ENCODE data around the gene SVOP. TPM values are rescaled to one million over a fixed set of nuclear protein-coding genes. Genes with fewer than 3 reads are reported as not detected.

The SVOP gene
- total RNA-seq, 4 donors from 2014 or later: 0.18 to 1.2 TPM; not detected in 2

DNA sequence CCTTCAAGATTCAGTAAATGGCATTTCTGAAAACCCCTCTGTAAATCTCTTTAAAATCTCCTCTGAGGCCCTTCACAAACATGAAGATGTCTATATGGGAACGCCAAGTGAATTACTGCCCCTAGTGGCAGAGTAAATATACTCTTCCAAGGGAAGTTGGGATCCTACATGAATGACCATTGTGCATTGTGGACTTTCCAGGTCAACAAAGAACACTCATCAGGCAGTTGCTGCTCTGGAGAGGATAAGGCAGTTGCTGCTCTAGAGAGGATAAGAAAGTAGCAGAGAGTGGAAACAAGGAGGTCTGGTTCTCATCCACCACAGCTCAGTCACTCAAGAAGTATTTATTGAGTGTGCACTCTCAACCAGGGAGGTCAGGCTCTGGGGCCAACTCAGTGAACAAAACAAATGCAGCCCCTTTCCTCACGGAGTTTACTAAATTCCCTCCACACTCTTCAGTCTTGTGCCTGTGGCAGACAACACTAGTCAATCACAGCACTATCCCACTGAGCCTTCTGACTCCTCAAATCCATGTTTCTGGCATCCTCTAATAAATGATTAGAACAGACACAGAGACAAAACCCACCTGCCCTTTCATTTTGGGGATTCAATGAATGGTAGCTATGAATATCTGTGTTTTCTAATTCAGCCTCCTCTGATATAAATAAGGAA lies 52.9 kb downstream of the SVOP start:
- Histone ChIP-seq H3K4me1 (no peaks in the 10 kb centered on the region), H3K4me3 (no peak overlapping the region), H3K27ac (no peak overlapping the region), H3K36me3 (no peaks in the 10 kb centered on the region), H3K9me3 (no peaks in the 10 kb centered on the region), H3K27me3 (no peaks in the 10 kb centered on the region)
- DNase-seq: no peak
- TF ChIP-seq, protein P1, sequence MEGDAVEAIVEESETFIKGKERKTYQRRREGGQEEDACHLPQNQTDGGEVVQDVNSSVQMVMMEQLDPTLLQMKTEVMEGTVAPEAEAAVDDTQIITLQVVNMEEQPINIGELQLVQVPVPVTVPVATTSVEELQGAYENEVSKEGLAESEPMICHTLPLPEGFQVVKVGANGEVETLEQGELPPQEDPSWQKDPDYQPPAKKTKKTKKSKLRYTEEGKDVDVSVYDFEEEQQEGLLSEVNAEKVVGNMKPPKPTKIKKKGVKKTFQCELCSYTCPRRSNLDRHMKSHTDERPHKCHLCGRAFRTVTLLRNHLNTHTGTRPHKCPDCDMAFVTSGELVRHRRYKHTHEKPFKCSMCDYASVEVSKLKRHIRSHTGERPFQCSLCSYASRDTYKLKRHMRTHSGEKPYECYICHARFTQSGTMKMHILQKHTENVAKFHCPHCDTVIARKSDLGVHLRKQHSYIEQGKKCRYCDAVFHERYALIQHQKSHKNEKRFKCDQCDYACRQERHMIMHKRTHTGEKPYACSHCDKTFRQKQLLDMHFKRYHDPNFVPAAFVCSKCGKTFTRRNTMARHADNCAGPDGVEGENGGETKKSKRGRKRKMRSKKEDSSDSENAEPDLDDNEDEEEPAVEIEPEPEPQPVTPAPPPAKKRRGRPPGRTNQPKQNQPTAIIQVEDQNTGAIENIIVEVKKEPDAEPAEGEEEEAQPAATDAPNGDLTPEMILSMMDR (IDR thresholded peaks at IDR 0.05): peak in 4 of 6 experiments; percentile 34 to 40 (median 38)
- no peak for TF ChIP-seq POLR2A (IDR thresholded peaks at IDR 0.05)

- no peak overlapping the region for H3K4me3 ChIP-seq
- H3K27me3 ChIP-seq: no peaks in the 10 kb centered on the region
- no peaks in the 10 kb centered on the region for H3K4me1 ChIP-seq
- no peak for DNase-seq
- no peak for TF ChIP-seq POLR2A (IDR thresholded peaks at IDR 0.05)
- TF ChIP-seq, protein P1 (IDR thresholded peaks at IDR 0.05): no peak
- no peak overlapping the region for H3K27ac ChIP-seq
- H3K9me3 ChIP-seq: no peaks in the 10 kb centered on the region
- no peaks in the 10 kb centered on the region for H3K36me3 ChIP-seq
Observed at GRCh38 chr12:108966378-108967151, 54.3 kb downstream of the SVOP start.

- DNase-seq: no peak
- H3K36me3 ChIP-seq: no peaks in the 10 kb centered on the region
- H3K4me1 ChIP-seq: no peaks in the 10 kb centered on the region
- TF ChIP-seq POLR2A (IDR thresholded peaks at IDR 0.05): no peak
- no peak overlapping the region for H3K27ac ChIP-seq
- H3K9me3 ChIP-seq: no peaks in the 10 kb centered on the region
- no peak overlapping the region for H3K4me3 ChIP-seq
- no peaks in the 10 kb centered on the region for H3K27me3 ChIP-seq
Observed at GRCh38 chr12:108965886-108966285, 55.0 kb downstream of the SVOP start.

DNA sequence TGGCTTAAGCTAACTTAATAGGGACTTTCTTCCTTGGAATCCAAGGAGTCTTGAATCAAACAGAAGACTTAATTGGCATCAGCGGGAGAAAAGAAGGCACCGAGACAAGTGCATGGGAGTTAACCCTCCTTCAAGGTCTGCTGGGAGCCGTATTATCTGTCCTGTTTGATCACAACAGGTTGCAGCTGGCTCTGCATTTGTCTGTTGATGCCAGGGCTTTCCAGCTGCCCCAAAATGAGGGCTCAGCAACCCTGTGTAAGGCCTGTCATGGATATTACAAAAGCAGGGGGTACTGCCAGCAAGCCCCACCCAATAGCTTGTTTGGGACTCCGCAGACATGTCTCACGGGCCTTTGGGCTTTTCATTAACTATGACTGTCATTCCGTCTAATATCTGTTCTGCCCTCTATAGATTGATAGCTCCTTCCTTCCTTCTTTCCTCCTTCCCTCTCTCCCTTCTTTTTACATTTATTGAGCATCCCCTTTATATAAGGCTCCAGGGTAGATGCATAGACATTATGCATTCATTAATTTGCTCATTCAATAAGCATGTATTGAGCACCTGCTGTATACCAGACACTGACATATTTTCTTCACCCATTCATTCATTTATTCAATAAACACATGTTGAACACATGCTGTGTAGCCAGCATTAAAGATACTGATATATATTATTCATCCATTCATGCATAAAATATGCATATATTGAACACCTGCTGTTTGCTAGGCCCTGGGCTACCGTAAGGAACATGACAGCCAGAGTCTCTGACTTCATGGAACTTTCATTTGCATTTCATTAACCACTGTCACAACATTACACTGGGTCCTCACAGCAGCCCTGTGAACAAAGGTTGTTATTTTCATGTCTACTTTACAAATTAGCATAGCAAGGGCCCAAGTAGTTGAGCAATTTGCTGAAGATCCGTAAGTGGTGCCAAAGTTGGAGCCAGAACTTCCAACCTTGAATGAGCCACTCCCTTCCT lies 56.2 kb downstream of the SVOP start:
- TF ChIP-seq, protein P1 (IDR thresholded peaks at IDR 0.05): no peak
- no peak for TF ChIP-seq POLR2A (IDR thresholded peaks at IDR 0.05)

DNA sequence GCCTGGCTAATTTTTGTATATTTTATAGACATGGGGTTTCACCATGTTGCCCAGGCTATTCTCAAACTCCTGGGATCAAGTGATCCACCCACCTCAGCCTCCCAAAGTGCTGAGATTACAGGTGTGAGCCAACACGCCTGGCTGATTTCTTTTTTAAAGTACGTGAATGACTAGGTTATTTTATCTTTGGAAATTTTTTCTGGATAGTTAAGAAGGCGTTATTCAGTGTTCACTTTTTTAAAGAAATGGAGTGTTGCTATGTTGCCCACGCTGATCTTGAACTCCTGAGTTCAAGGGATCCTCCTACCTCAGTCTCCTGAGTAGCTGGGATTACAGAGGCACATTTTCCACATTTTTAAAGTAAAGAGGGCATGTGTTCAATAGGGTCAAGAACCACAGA lies 58.6 kb downstream of the SVOP start:
- no peak for DNase-seq
- no peak for TF ChIP-seq POLR2A (IDR thresholded peaks at IDR 0.05)
- Histone ChIP-seq H3K27me3 (no peaks in the 10 kb centered on the region), H3K27ac (no peak overlapping the region), H3K36me3 (no peaks in the 10 kb centered on the region), H3K4me1 (no peaks in the 10 kb centered on the region), H3K4me3 (no peak overlapping the region), H3K9me3 (no peaks in the 10 kb centered on the region)

More for the DNA sequence above, 56.2 kb downstream of the SVOP start:
- Histone ChIP-seq H3K4me3 (no peak overlapping the region), H3K9me3 (no peaks in the 10 kb centered on the region), H3K36me3 (no peaks in the 10 kb centered on the region), H3K27me3 (no peaks in the 10 kb centered on the region), H3K4me1 (no peaks in the 10 kb centered on the region), H3K27ac (no peak overlapping the region)
- DNase-seq: no peak

All from Peyer's patch (tissue), 4 donors.